Measurements from ENCODE around the gene NXPE1. TPM values are rescaled to one million over a fixed set of nuclear protein-coding genes. Genes with fewer than 3 reads are reported as not detected.
A peak's percentile ranks its signal among the peaks of the same experiment; 100 is the strongest.

The NXPE1 gene

DNA sequence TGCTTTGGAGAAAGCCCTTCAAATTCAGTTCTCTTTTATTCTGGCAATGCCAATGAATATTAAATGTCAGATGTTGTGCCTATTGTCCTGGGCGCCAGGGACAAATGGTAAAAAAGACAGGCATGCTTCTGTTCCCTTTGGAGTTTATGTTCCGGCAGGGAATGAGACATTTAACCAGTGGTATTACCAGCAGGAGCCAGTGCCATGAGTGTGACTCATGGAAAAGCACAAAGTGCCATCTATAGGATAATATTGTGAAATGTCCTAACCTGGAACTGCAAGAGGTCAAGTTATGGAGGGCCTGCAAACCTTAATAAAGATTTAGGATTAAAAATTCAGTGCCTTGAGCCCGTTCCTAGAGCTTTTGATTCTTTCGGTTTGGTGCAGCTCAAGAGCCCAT lies 80.9 kb downstream of the NXPE1 start:
- Histone ChIP-seq H3K4ac (ENCODE audit: low read length) (no peak overlapping the region), H3K27ac (replicated peaks; ENCODE audit: low read length) (no peak overlapping the region), H3K4me1 (ENCODE audit: control insufficient read depth in 2 of 2, insufficient read depth in 1 of 2, low read depth in 1 of 2, low read length in 2 of 2) (peaks cover 2 to 6% of the 10 kb centered on the region in 2 donors), H2AFZ (ENCODE audit: low read length) (peak overlapping the region; percentile 6), H3K4me2 (ENCODE audit: insufficient read depth, low read length, poor library complexity, severe bottlenecking) (no peak overlapping the region), H2BK120ac (ENCODE audit: low read depth, low read length) (no peak overlapping the region), H3K36me3 (replicated peaks in 1 of 2; ENCODE audit: control insufficient read depth in 2 of 2, insufficient read depth in 2 of 2, low read length in 2 of 2) (no peaks in the 10 kb centered on the region), H3K14ac (ENCODE audit: low read length) (no peak overlapping the region), H3K23ac (ENCODE audit: low read depth, low read length, poor library complexity) (no peak overlapping the region), H3K18ac (ENCODE audit: low read length) (no peak overlapping the region), H2AK5ac (ENCODE audit: low read depth, low read length) (no peak overlapping the region), H3K79me1 (ENCODE audit: low read depth, low read length) (no peaks in the 10 kb centered on the region), H3K4me3 (ENCODE audit: low read length in 2 of 2) (no peak overlapping the region), H3K9ac (ENCODE audit: low read depth, low read length, poor library complexity) (no peak overlapping the region), H2BK15ac (ENCODE audit: low read length) (no peak overlapping the region), H2BK12ac (ENCODE audit: low read length) (no peak overlapping the region), H4K8ac (ENCODE audit: low read depth, low read length) (no peak overlapping the region), H3K9me3 (replicated peaks in 1 of 2; ENCODE audit: control insufficient read depth in 2 of 2, insufficient read depth in 1 of 2, low read depth in 1 of 2, low read length in 2 of 2) (no peaks in the 10 kb centered on the region), H2BK5ac (ENCODE audit: low read length) (no peak overlapping the region), H4K91ac (ENCODE audit: low read depth, low read length, poor library complexity) (no peak overlapping the region), H3K27me3 (ENCODE audit: control insufficient read depth in 3 of 3, insufficient read depth in 3 of 3, low read depth in 1 of 3, low read length in 3 of 3) (no peaks in the 10 kb centered on the region)
- no CpG with 5 or more reads among the region's 4 CpGs for WGBS, 2 donors (ENCODE audit: extremely low coverage in 2 of 2, insufficient read length in 2 of 2, insufficient replicate concordance in 1 of 2)
- DNase-seq (ENCODE audit: low spot score): no peak

- Histone ChIP-seq H4K91ac (ENCODE audit: low read depth, low read length, poor library complexity) (no peak overlapping the region), H3K4ac (ENCODE audit: low read length) (no peak overlapping the region), H3K14ac (ENCODE audit: low read length) (no peak overlapping the region), H2BK120ac (ENCODE audit: low read depth, low read length) (no peak overlapping the region), H3K23ac (ENCODE audit: low read depth, low read length, poor library complexity) (no peak overlapping the region), H3K79me1 (ENCODE audit: low read depth, low read length) (no peaks in the 10 kb centered on the region), H3K9me3 (replicated peaks in 1 of 2; ENCODE audit: control insufficient read depth in 2 of 2, insufficient read depth in 1 of 2, low read depth in 1 of 2, low read length in 2 of 2) (no peaks in the 10 kb centered on the region), H3K4me3 (ENCODE audit: low read length in 2 of 2) (no peak overlapping the region), H2BK15ac (ENCODE audit: low read length) (no peak overlapping the region), H3K4me1 (ENCODE audit: control insufficient read depth in 2 of 2, insufficient read depth in 1 of 2, low read depth in 1 of 2, low read length in 2 of 2) (peaks cover 2 to 4% of the 10 kb centered on the region in 2 donors), H3K36me3 (replicated peaks in 1 of 2; ENCODE audit: control insufficient read depth in 2 of 2, insufficient read depth in 2 of 2, low read length in 2 of 2) (no peaks in the 10 kb centered on the region), H2AK5ac (ENCODE audit: low read depth, low read length) (no peak overlapping the region), H3K18ac (ENCODE audit: low read length) (no peak overlapping the region), H4K8ac (ENCODE audit: low read depth, low read length) (no peak overlapping the region), H3K9ac (ENCODE audit: low read depth, low read length, poor library complexity) (no peak overlapping the region), H2AFZ (ENCODE audit: low read length) (no peak overlapping the region), H3K4me2 (ENCODE audit: insufficient read depth, low read length, poor library complexity, severe bottlenecking) (no peak overlapping the region), H3K27me3 (ENCODE audit: control insufficient read depth in 3 of 3, insufficient read depth in 3 of 3, low read depth in 1 of 3, low read length in 3 of 3) (no peaks in the 10 kb centered on the region), H2BK12ac (ENCODE audit: low read length) (no peak overlapping the region), H2BK5ac (ENCODE audit: low read length) (no peak overlapping the region), H3K27ac (replicated peaks; ENCODE audit: low read length) (no peak overlapping the region)
- WGBS, 2 donors (ENCODE audit: extremely low coverage in 2 of 2, insufficient read length in 2 of 2, insufficient replicate concordance in 1 of 2): no CpG with 5 or more reads among the region's 2 CpGs
- no peak for DNase-seq (ENCODE audit: low spot score)
These were observed 81.7 kb downstream of the NXPE1 start for GRCh38 chr11:114478001-114478410.

DNA sequence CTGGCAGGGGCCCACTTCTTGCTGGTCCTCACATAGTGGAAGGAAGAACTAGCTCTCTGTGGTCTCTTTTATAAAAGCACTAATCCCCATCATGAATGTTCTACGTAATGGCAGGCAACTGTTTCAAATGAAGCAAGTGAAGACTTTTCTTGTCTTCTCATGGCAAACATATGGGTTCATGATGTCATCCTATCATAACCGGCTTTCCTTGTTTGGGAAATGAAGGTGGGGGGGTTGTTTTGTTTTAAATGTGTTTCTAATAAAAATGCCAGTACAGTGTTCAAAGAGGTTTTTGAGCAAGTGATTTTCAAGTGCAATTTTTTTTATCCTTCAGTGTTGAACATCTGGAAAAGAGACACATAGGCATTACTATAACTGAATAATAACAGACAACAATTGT lies 87.0 kb downstream of the NXPE1 start:
- no peak overlapping the region for H2BK120ac ChIP-seq (ENCODE audit: low read depth, low read length)
- no peak overlapping the region for H4K91ac ChIP-seq (ENCODE audit: low read depth, low read length, poor library complexity)
- H2AK5ac ChIP-seq (ENCODE audit: low read depth, low read length): no peak overlapping the region
- H3K27ac ChIP-seq (replicated peaks; ENCODE audit: low read length): no peak overlapping the region
- H3K4me3 ChIP-seq (ENCODE audit: low read length in 2 of 2): no peak overlapping the region
- H2AFZ ChIP-seq (ENCODE audit: low read length): no peak overlapping the region
- H3K14ac ChIP-seq (ENCODE audit: low read length): no peak overlapping the region
- H4K8ac ChIP-seq (ENCODE audit: low read depth, low read length): no peak overlapping the region
- H3K36me3 ChIP-seq (replicated peaks in 1 of 2; ENCODE audit: control insufficient read depth in 2 of 2, insufficient read depth in 2 of 2, low read length in 2 of 2): no peaks in the 10 kb centered on the region
- H2BK5ac ChIP-seq (ENCODE audit: low read length): no peak overlapping the region
- H2BK12ac ChIP-seq (ENCODE audit: low read length): no peak overlapping the region
- whole genome bisulfite sequencing, 2 donors (ENCODE audit: extremely low coverage in 2 of 2, insufficient read length in 2 of 2, insufficient replicate concordance in 1 of 2): no CpG with 5 or more reads among the region's 2 CpGs
- no peak overlapping the region for H3K23ac ChIP-seq (ENCODE audit: low read depth, low read length, poor library complexity)
- no peak for DNase-seq (ENCODE audit: low spot score)
- H3K4me1 ChIP-seq (ENCODE audit: control insufficient read depth in 2 of 2, insufficient read depth in 1 of 2, low read depth in 1 of 2, low read length in 2 of 2): no peaks in the 10 kb centered on the region
- H3K27me3 ChIP-seq (ENCODE audit: control insufficient read depth in 3 of 3, insufficient read depth in 3 of 3, low read depth in 1 of 3, low read length in 3 of 3): no peaks in the 10 kb centered on the region
- H3K79me1 ChIP-seq (ENCODE audit: low read depth, low read length): no peaks in the 10 kb centered on the region
- no peak overlapping the region for H3K9ac ChIP-seq (ENCODE audit: low read depth, low read length, poor library complexity)
- H3K4me2 ChIP-seq (ENCODE audit: insufficient read depth, low read length, poor library complexity, severe bottlenecking): no peak overlapping the region
- H2BK15ac ChIP-seq (ENCODE audit: low read length): no peak overlapping the region
- H3K18ac ChIP-seq (ENCODE audit: low read length): no peak overlapping the region
- no peak overlapping the region for H3K4ac ChIP-seq (ENCODE audit: low read length)
- peaks cover 0 to 2% of the 10 kb centered on the region in 2 donors for H3K9me3 ChIP-seq (replicated peaks in 1 of 2; ENCODE audit: control insufficient read depth in 2 of 2, insufficient read depth in 1 of 2, low read depth in 1 of 2, low read length in 2 of 2)

Small RNA genes within 50 kb of the gene (small RNA-seq; reads per million reads assigned to genes)
- not detected for gene RF01210 (ENCODE audit: insufficient read depth)
